NB4 (cell line): Measurements from ENCODE around the gene HCN2.
"Not testable (repeated sequence)": the region's sequence is repeated elsewhere in the genome, so short reads cannot be mapped to it uniquely, and the experiment has no call there.

Source experiments
- DNase-seq: peaks from one replicate; pipeline ENCODE4 v3.0.0; 2010; ENCODE audit warnings: low read depth
- H3K4me3 ChIP-seq: one replicate; pipeline ENCODE4 v1.5.1; 2011; ENCODE audit warnings: mild to moderate bottlenecking, low read depth, low read length, moderate library complexity
- CTCF ChIP-seq: IDR thresholded peaks from one replicate; pipeline ENCODE4 v1.5.1; 2012; ENCODE audit warnings: low read depth, low read length
- MAX ChIP-seq: IDR thresholded peaks from 2 replicates; pipeline ENCODE4 v1.6.1; 2011; ENCODE audit warnings: low read depth, low read length
- MYC ChIP-seq: IDR thresholded peaks from 2 replicates; pipeline ENCODE4 v1.6.1; 2011; ENCODE audit warnings: low read depth, low read length
- POLR2A ChIP-seq: IDR thresholded peaks from 2 replicates; pipeline ENCODE4 v1.6.1; 2011; ENCODE audit warnings: mild to moderate bottlenecking; ENCODE audit not compliant: insufficient read length; ENCODE audit errors: extremely low read depth

HCN2 gene

GRCh38 chr19:620166-620862 lies 30.6 kb downstream of the HCN2 start:
- H3K4me3 ChIP-seq, result no peak overlapping the region
- no peak for DNase-seq
- TF ChIP-seq CTCF (no peak), MAX (no peak), MYC (no peak), POLR2A (no peak)

GRCh38 chr19:621191-621590 lies 31.5 kb downstream of the HCN2 start:
- not testable (repeated sequence) for DNase-seq, H3K4me3 ChIP-seq

- no peak overlapping the region for H3K4me3 ChIP-seq
- DNase-seq, result no peak
- TF ChIP-seq MYC (no peak), POLR2A (no peak), MAX (no peak), CTCF (no peak)
Measured at GRCh38 chr19:621819-622218, 32.1 kb downstream of the HCN2 start.

- no peak for DNase-seq
- no peak overlapping the region for H3K4me3 ChIP-seq
- TF ChIP-seq CTCF, result no peak
- TF ChIP-seq MAX, result no peak
- no peak for TF ChIP-seq POLR2A
- no peak for TF ChIP-seq MYC
Measured at GRCh38 chr19:622666-623065, 33.0 kb downstream of the HCN2 start.

- TF ChIP-seq CTCF, result no peak
- no peak for TF ChIP-seq MAX
- TF ChIP-seq POLR2A, result no peak
- TF ChIP-seq MYC, result no peak
Measured at GRCh38 chr19:623175-623916, 33.7 kb downstream of the HCN2 start.

GRCh38 chr19:623974-624373 lies 34.3 kb downstream of the HCN2 start:
- TF ChIP-seq MYC (no peak), CTCF (no peak), POLR2A (no peak), MAX (no peak)
- DNase-seq, result no peak
- no peak overlapping the region for H3K4me3 ChIP-seq

More at GRCh38 chr19:623175-623916, 33.7 kb downstream of the HCN2 start:
- no peak overlapping the region for H3K4me3 ChIP-seq
- no peak for DNase-seq
